ENCODE results near the gene COMMD3.

GRCh38 chr10:22333167-22333974, 17.2 kb downstream of the COMMD3 start:
- TF ChIP-seq POLR2A (IDR thresholded peaks at IDR 0.05) (no peak), CTCF (IDR thresholded peaks at IDR 0.05) (no peak)

All from uterus (tissue), 2 donors.